Activated CD4-positive, alpha-beta memory T cell treated with anti-CD3 and anti-CD28 coated beads for 36 hours (primary cell): ENCODE results near the gene CDKAL1. TPM values are rescaled to one million over a fixed set of nuclear protein-coding genes. Genes with fewer than 3 reads are reported as not detected.

Source experiments
- CTCF ChIA-PET: fragments of 350-600 bp; sonication (Branson Sonifier 250); formaldehyde crosslinking; loops from one replicate; lab custom pipeline; 2021; ENCODE audit warnings: antibody characterized with exemption, inconsistent platforms; lab: Charles Lee
- POLR2A ChIA-PET: fragments of 350-600 bp; sonication (Branson Sonifier 250); formaldehyde crosslinking; loops from one replicate; lab custom pipeline; 2021; ENCODE audit warnings: antibody characterized with exemption; lab: Charles Lee
- DNase-seq: peaks from one replicate; pipeline ENCODE4 v3.0.0-alpha.2; 2020
- H3K27ac Mint-ChIP-seq: one replicate; pipeline ENCODE4 v1.8.0; 2021; ENCODE audit warnings: mixed read lengths
- H3K27me3 Mint-ChIP-seq: one replicate; pipeline ENCODE4 v1.8.0; 2021; ENCODE audit warnings: mixed read lengths
- H3K36me3 Mint-ChIP-seq: one replicate; pipeline ENCODE4 v1.8.0; 2021; ENCODE audit warnings: mixed read lengths
- H3K4me1 Mint-ChIP-seq: one replicate; pipeline ENCODE4 v1.8.0; 2021; ENCODE audit warnings: low read depth, mixed read lengths
- H3K4me3 Mint-ChIP-seq: one replicate; pipeline ENCODE4 v1.8.0; 2021; ENCODE audit warnings: mild to moderate bottlenecking, mixed read lengths
- H3K9me3 Mint-ChIP-seq: one replicate; pipeline ENCODE4 v1.8.0; 2021; ENCODE audit warnings: mixed read lengths
- intact Hi-C: fragments of 100-400 bp; cut with micrococcal nuclease; formaldehyde crosslinking; loops from one replicate; pipeline ENCODE4 v1.15.1; 2023
- total RNA-seq, 2 experiments: library from RNA; stranded (reverse); gene quantifications; one replicate each; pipeline ENCODE4 v1.2.3, GENCODE V29; 2021

Gene CDKAL1
- total RNA-seq, 2 experiments from 2014 or later = 23.1 to 23.2 TPM

GRCh38 chr6:20933057-20933788 lies 399.0 kb downstream of the CDKAL1 start:
- H3K4me3 Mint-ChIP-seq = no peak overlapping the region
- CTCF ChIA-PET = interaction anchor here (0.6 kb wide), 1 partner anchor 15 kb away, joined by 3 read pairs; no protein-coding TSS in a partner anchor
- POLR2A ChIA-PET = no interaction called here
- no peaks in the 10 kb centered on the region for H3K4me1 Mint-ChIP-seq
- intact Hi-C loops = no loop called here
- H3K27me3 Mint-ChIP-seq = no peaks in the 10 kb centered on the region
- H3K9me3 Mint-ChIP-seq = no peaks in the 10 kb centered on the region
- H3K36me3 Mint-ChIP-seq = peaks cover 12% of the 10 kb centered on the region
- no peak for DNase-seq
- no peak overlapping the region for H3K27ac Mint-ChIP-seq

GRCh38 chr6:20936949-20937348 lies 402.7 kb downstream of the CDKAL1 start:
- intact Hi-C loops = no loop called here
- H3K9me3 Mint-ChIP-seq = peaks cover 8% of the 10 kb centered on the region
- CTCF ChIA-PET = no interaction called here
- no peaks in the 10 kb centered on the region for H3K4me1 Mint-ChIP-seq
- no peaks in the 10 kb centered on the region for H3K27me3 Mint-ChIP-seq
- H3K4me3 Mint-ChIP-seq = no peak overlapping the region
- H3K36me3 Mint-ChIP-seq = peaks cover 15% of the 10 kb centered on the region
- POLR2A ChIA-PET = no interaction called here
- H3K27ac Mint-ChIP-seq = no peak overlapping the region
- no peak for DNase-seq

- Mint-ChIP-seq H3K36me3 (peaks cover 26% of the 10 kb centered on the region), H3K27me3 (no peaks in the 10 kb centered on the region), H3K27ac (no peak overlapping the region), H3K9me3 (peaks cover 22% of the 10 kb centered on the region), H3K4me3 (no peak overlapping the region), H3K4me1 (no peaks in the 10 kb centered on the region)
- ChIA-PET CTCF (no interaction called here), POLR2A (no interaction called here)
- intact Hi-C loops = no loop called here
- no peak for DNase-seq
Observed at GRCh38 chr6:20939161-20939775, 405.0 kb downstream of the CDKAL1 start.

DNA sequence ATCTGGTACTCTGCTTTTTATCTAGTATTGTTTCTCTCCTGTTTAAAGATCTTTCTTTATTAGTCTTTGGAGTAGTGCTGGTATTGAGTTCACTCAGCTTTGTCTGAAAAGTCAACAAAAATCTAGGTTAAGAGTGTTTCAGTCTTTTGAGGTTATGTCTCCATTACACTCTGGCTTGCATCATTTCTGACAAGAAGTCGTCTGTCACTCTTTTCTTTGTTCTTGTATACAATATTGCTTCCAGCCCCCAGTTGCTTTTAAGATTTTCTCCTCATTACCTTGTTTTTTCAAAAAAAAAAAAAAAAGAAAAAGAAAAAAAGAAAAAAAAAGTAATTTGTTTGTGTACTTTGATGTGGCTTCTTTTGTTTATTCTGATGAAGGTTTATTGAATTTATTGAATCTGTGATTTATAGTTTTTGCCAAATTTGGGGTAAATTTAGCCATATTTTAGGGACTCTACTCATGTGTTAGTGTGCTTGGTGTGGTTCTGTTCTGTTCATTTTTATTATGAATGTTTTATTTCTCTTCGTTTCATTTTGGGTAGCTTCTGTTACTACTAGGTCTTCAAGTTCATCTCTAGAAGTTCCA lies 408.9 kb downstream of the CDKAL1 start:
- H3K4me3 Mint-ChIP-seq = no peak overlapping the region
- peaks cover 4% of the 10 kb centered on the region for H3K4me1 Mint-ChIP-seq
- H3K27ac Mint-ChIP-seq = no peak overlapping the region
- peaks cover 22% of the 10 kb centered on the region for H3K9me3 Mint-ChIP-seq
- ChIA-PET POLR2A (no interaction called here), CTCF (no interaction called here)
- intact Hi-C loops = no loop called here
- no peak for DNase-seq
- H3K27me3 Mint-ChIP-seq = no peaks in the 10 kb centered on the region
- peaks cover 22% of the 10 kb centered on the region for H3K36me3 Mint-ChIP-seq

DNA sequence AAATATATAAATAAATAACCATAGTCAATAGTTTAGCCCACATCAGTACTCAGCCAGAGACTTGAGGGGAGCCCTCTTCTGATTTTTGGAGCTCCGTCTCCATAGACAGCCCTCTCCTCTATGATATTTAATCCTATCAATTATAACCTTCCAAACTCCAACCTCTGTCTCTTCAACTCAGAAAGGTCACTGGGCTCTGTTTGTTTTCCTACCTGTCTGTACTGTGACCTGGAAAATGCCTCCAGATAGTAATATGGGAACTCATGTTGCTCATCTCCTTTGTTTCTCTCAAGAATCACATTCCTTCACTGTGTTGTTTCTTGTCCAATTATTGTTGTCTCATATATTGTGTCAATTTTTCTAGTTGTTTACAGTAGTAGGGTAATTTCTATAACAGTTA lies 409.7 kb downstream of the CDKAL1 start:
- Mint-ChIP-seq H3K4me1 (peaks cover 4% of the 10 kb centered on the region), H3K27me3 (no peaks in the 10 kb centered on the region), H3K4me3 (no peak overlapping the region), H3K9me3 (peaks cover 22% of the 10 kb centered on the region), H3K36me3 (peaks cover 22% of the 10 kb centered on the region), H3K27ac (no peak overlapping the region)
- no peak for DNase-seq
- intact Hi-C loops = no loop called here
- POLR2A ChIA-PET = no interaction called here
- CTCF ChIA-PET = no interaction called here

GRCh38 chr6:20946022-20946421 lies 411.8 kb downstream of the CDKAL1 start:
- H3K36me3 Mint-ChIP-seq = peaks cover 22% of the 10 kb centered on the region
- no peak for DNase-seq
- intact Hi-C loops = no loop called here
- H3K4me1 Mint-ChIP-seq = peaks cover 4% of the 10 kb centered on the region
- H3K27me3 Mint-ChIP-seq = no peaks in the 10 kb centered on the region
- H3K27ac Mint-ChIP-seq = no peak overlapping the region
- ChIA-PET POLR2A (interaction anchor here (0.9 kb wide), 1 partner anchor 346 kb away, joined by 3 read pairs; no protein-coding TSS in a partner anchor), CTCF (no interaction called here)
- H3K4me3 Mint-ChIP-seq = no peak overlapping the region
- peaks cover 21% of the 10 kb centered on the region for H3K9me3 Mint-ChIP-seq

DNA sequence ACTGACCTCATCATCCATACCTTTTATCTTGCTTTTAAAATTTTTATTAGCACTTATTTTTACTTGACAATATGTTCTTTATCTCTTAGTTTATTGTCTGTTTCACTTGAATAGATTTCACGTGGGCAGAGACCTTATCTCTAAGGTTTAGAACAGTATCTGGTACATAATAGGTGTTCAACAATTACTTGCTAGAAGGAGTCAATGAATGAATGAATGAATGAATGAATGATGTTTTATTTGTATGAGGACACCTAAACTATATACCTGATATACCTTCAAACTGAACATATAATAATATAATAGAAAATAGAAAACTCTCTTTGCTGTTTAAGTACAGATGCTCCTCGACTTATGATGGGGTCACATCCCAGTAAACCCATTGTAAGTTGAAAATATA lies 412.6 kb downstream of the CDKAL1 start:
- H3K4me3 Mint-ChIP-seq = no peak overlapping the region
- intact Hi-C loops = no loop called here
- peaks cover 14% of the 10 kb centered on the region for H3K9me3 Mint-ChIP-seq
- no peak overlapping the region for H3K27ac Mint-ChIP-seq
- peaks cover 15% of the 10 kb centered on the region for H3K36me3 Mint-ChIP-seq
- CTCF ChIA-PET = no interaction called here
- H3K27me3 Mint-ChIP-seq = no peaks in the 10 kb centered on the region
- no peak for DNase-seq
- POLR2A ChIA-PET = no interaction called here
- H3K4me1 Mint-ChIP-seq = peaks cover 4% of the 10 kb centered on the region

DNA sequence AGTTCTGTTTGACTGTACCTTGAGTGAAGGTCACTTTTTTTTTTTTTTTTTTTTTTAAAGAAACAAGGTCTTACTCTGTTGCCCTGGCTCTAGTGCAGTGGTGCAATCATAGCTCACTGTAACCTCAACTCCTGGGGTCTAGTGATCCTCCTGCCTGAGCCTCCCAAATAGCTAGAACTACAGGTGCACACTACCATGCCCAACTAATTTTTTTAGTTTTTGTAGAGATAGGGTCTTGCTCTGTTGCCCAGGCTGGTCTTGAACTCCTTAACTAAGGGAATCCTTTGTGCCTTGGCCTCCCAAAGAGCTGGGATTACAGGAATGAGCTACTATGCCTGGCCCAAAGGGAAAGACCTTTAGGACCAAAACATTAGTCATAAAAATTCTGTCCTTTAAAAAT lies 413.7 kb downstream of the CDKAL1 start:
- Mint-ChIP-seq H3K4me3 (no peak overlapping the region), H3K27me3 (no peaks in the 10 kb centered on the region), H3K4me1 (peaks cover 4% of the 10 kb centered on the region), H3K36me3 (peaks cover 14% of the 10 kb centered on the region), H3K9me3 (peaks cover 10% of the 10 kb centered on the region), H3K27ac (no peak overlapping the region)
- intact Hi-C loops = no loop called here
- CTCF ChIA-PET = interaction anchor here (0.6 kb wide), 1 partner anchor 15 kb away, joined by 3 read pairs; no protein-coding TSS in a partner anchor
- no peak for DNase-seq
- POLR2A ChIA-PET = no interaction called here

- Mint-ChIP-seq H3K36me3 (peaks cover 9% of the 10 kb centered on the region), H3K27me3 (no peaks in the 10 kb centered on the region), H3K4me1 (peaks cover 4% of the 10 kb centered on the region), H3K9me3 (peaks cover 6% of the 10 kb centered on the region), H3K27ac (no peak overlapping the region), H3K4me3 (no peak overlapping the region)
- ChIA-PET POLR2A (no interaction called here), CTCF (interaction anchor here (0.6 kb wide), 1 partner anchor 15 kb away, joined by 3 read pairs; no protein-coding TSS in a partner anchor)
- no peak for DNase-seq
- intact Hi-C loops = no loop called here
Observed at GRCh38 chr6:20948556-20948955, 414.3 kb downstream of the CDKAL1 start.

GRCh38 chr6:20949138-20949537 lies 414.9 kb downstream of the CDKAL1 start:
- DNase-seq = no peak
- ChIA-PET CTCF (no interaction called here), POLR2A (no interaction called here)
- no peak overlapping the region for H3K4me3 Mint-ChIP-seq
- peaks cover under 1% of the 10 kb centered on the region for H3K9me3 Mint-ChIP-seq
- peaks cover 4% of the 10 kb centered on the region for H3K4me1 Mint-ChIP-seq
- peaks cover 3% of the 10 kb centered on the region for H3K36me3 Mint-ChIP-seq
- H3K27me3 Mint-ChIP-seq = no peaks in the 10 kb centered on the region
- no peak overlapping the region for H3K27ac Mint-ChIP-seq
- intact Hi-C loops = no loop called here

GRCh38 chr6:20952699-20953474 lies 418.6 kb downstream of the CDKAL1 start:
- no peaks in the 10 kb centered on the region for H3K9me3 Mint-ChIP-seq
- no peak for DNase-seq
- intact Hi-C loops = no loop called here
- H3K4me3 Mint-ChIP-seq = no peak overlapping the region
- H3K27me3 Mint-ChIP-seq = no peaks in the 10 kb centered on the region
- H3K36me3 Mint-ChIP-seq = peaks cover 21% of the 10 kb centered on the region
- no peaks in the 10 kb centered on the region for H3K4me1 Mint-ChIP-seq
- CTCF ChIA-PET = no interaction called here
- POLR2A ChIA-PET = no interaction called here
- no peak overlapping the region for H3K27ac Mint-ChIP-seq

- no peak overlapping the region for H3K4me3 Mint-ChIP-seq
- intact Hi-C loops = no loop called here
- H3K27me3 Mint-ChIP-seq = no peaks in the 10 kb centered on the region
- CTCF ChIA-PET = no interaction called here
- no peaks in the 10 kb centered on the region for H3K9me3 Mint-ChIP-seq
- DNase-seq = no peak
- H3K27ac Mint-ChIP-seq = no peak overlapping the region
- POLR2A ChIA-PET = no interaction called here
- peaks cover 20% of the 10 kb centered on the region for H3K36me3 Mint-ChIP-seq
- H3K4me1 Mint-ChIP-seq = no peaks in the 10 kb centered on the region
Observed at GRCh38 chr6:20954315-20954714, 420.1 kb downstream of the CDKAL1 start.
